GM23338 (cell line): Measurements from ENCODE around the gene SLC39A13. TPM values are rescaled to one million over a fixed set of nuclear protein-coding genes. Genes with fewer than 3 reads are reported as not detected.

Experiments
- ATAC-seq: fragments of 200-7000 bp; cut with Tn5 transposase; 3 replicates; pipeline ENCODE4 v1.9.1; 2020
- DNase-seq: peaks from one replicate; pipeline ENCODE4 v3.0.0-alpha.2; 2015; ENCODE audit warnings: low spot score
- H2AFZ ChIP-seq: fragments of 200-600 bp; sonication (generic); 2 replicates; pipeline ENCODE4 v1.8.0; 2016; ENCODE audit warnings: antibody characterized with exemption, mild to moderate bottlenecking, moderate library complexity
- H3F3A ChIP-seq: fragments of 200-600 bp; sonication (generic); replicated peaks from 2 replicates; pipeline ENCODE4 v1.8.0; 2017; ENCODE audit warnings: antibody characterized with exemption, mixed run types, low read depth
- H3K27ac ChIP-seq: fragments of 200-600 bp; sonication (generic); 2 replicates; pipeline ENCODE4 v1.6.1; 2016; ENCODE audit warnings: low read depth
- H3K27me3 ChIP-seq: fragments of 200-600 bp; sonication (generic); 2 replicates; pipeline ENCODE4 v1.8.0; 2016; ENCODE audit warnings: mild to moderate bottlenecking, mixed run types, moderate library complexity; ENCODE audit not compliant: insufficient read depth
- H3K36me3 ChIP-seq: fragments of 200-600 bp; sonication (generic); 2 replicates; pipeline ENCODE4 v1.8.0; 2016; ENCODE audit warnings: mild to moderate bottlenecking; ENCODE audit not compliant: insufficient read depth
- H3K4me1 ChIP-seq: fragments of 200-600 bp; sonication (generic); 2 replicates; pipeline ENCODE4 v1.8.0; 2016; ENCODE audit warnings: mild to moderate bottlenecking, moderate library complexity; ENCODE audit not compliant: insufficient read depth
- H3K4me2 ChIP-seq: fragments of 200-600 bp; sonication (generic); 2 replicates; pipeline ENCODE4 v1.7.1; 2017; ENCODE audit warnings: mixed run types
- H3K4me3 ChIP-seq: fragments of 200-600 bp; sonication (generic); 2 replicates; pipeline ENCODE4 v1.6.1; 2016; ENCODE audit warnings: mixed run types
- H3K79me2 ChIP-seq: fragments of 200-600 bp; sonication (generic); replicated peaks from 2 replicates; pipeline ENCODE4 v1.8.0; 2017; ENCODE audit warnings: mild to moderate bottlenecking; ENCODE audit not compliant: insufficient read depth
- H3K9me2 ChIP-seq: fragments of 200-600 bp; sonication (generic); 2 replicates; pipeline ENCODE4 v1.8.0; 2017; ENCODE audit not compliant: insufficient read depth
- H4K20me1 ChIP-seq: fragments of 200-600 bp; sonication (generic); replicated peaks from 2 replicates; pipeline ENCODE4 v1.8.0; 2017; ENCODE audit warnings: mild to moderate bottlenecking; ENCODE audit not compliant: insufficient read depth
- H3K27ac Mint-ChIP-seq: 2 replicates; pipeline ENCODE4 v1.8.0; 2020; ENCODE audit warnings: inconsistent platforms, mild to moderate bottlenecking, moderate library complexity, mixed read lengths
- H3K27me3 Mint-ChIP-seq: 3 replicates; pipeline ENCODE4 v1.8.0; 2022; ENCODE audit warnings: low read depth, mild to moderate bottlenecking, moderate library complexity, mixed read lengths, inconsistent platforms; ENCODE audit not compliant: insufficient read depth, poor library complexity
- H3K36me3 Mint-ChIP-seq: 3 replicates; pipeline ENCODE4 v1.8.0; 2021; ENCODE audit warnings: low read depth, mild to moderate bottlenecking, inconsistent platforms, moderate library complexity, mixed read lengths
- H3K4me1 Mint-ChIP-seq: 3 replicates; pipeline ENCODE4 v1.8.0; 2020; ENCODE audit warnings: mild to moderate bottlenecking, inconsistent platforms, mixed read lengths
- H3K4me3 Mint-ChIP-seq: 3 replicates; pipeline ENCODE4 v1.8.0; 2021; ENCODE audit warnings: moderate library complexity, mild to moderate bottlenecking, inconsistent platforms, mixed read lengths
- H3K9me3 Mint-ChIP-seq: 3 replicates; pipeline ENCODE4 v1.8.0; 2020; ENCODE audit warnings: moderate library complexity, mild to moderate bottlenecking, inconsistent platforms, mixed read lengths
- CREB1 ChIP-seq: fragments of 250-450 bp; sonication (Bioruptor Pico); IDR thresholded peaks from 2 replicates; pipeline ENCODE4 v1.5.0; 2020; ENCODE audit warnings: low read depth, mild to moderate bottlenecking, moderate library complexity
- EZH2 ChIP-seq: fragments of 200-600 bp; sonication (generic); IDR thresholded peaks from one replicate; pipeline ENCODE4 v1.8.0; 2017; ENCODE audit warnings: antibody characterized with exemption, mild to moderate bottlenecking, low read depth; ENCODE audit not compliant: unreplicated experiment
- EZH2phosphoT487 ChIP-seq: fragments of 200-600 bp; sonication (generic); IDR thresholded peaks from one replicate; pipeline ENCODE4 v1.8.1; 2018; ENCODE audit warnings: antibody characterized with exemption; ENCODE audit not compliant: unreplicated experiment
- JUNB ChIP-seq: IDR thresholded peaks from one replicate; pipeline ENCODE4 v1.6.1; 2016; ENCODE audit warnings: antibody characterized with exemption; ENCODE audit not compliant: unreplicated experiment
- NANOG ChIP-seq: IDR thresholded peaks from 2 replicates; pipeline ENCODE4 v1.6.1; 2016; ENCODE audit warnings: antibody characterized with exemption, borderline replicate concordance
- POLR2AphosphoS5 ChIP-seq: IDR thresholded peaks from 2 replicates; pipeline ENCODE4 v1.6.1; 2016; ENCODE audit warnings: antibody characterized with exemption, low read depth
- STAT1 ChIP-seq: IDR thresholded peaks from one replicate; pipeline ENCODE4 v1.6.1; 2016; ENCODE audit warnings: antibody characterized with exemption; ENCODE audit not compliant: unreplicated experiment
- ZNF114 ChIP-seq: fragments of 250-450 bp; sonication (Bioruptor Pico); IDR thresholded peaks from 2 replicates; pipeline ENCODE4 v1.5.0; 2020; ENCODE audit warnings: mild to moderate bottlenecking, moderate library complexity
- ZNF331 ChIP-seq: fragments of 250-450 bp; sonication (Bioruptor Pico); IDR thresholded peaks from 2 replicates; pipeline ENCODE4 v1.5.0; 2020; ENCODE audit warnings: low read depth, mild to moderate bottlenecking, moderate library complexity
- polyA plus RNA-seq: library from polyadenylated mRNA; unstranded; fragments of >200 nt; fragmentation: Nextera tagmentation; extraction: Ambion mirVana; gene quantifications from 2 replicates; pipeline ENCODE4 v1.2.1, GENCODE V29; 2016
- total RNA-seq: library from RNA; depleted of rRNA; stranded (reverse); fragments of >200 nt; shearing (Covaris generic); gene quantifications from 2 replicates; pipeline ENCODE4 v1.2.3, GENCODE V29; 2014
- TF ChIP-seq, protein P1 (sequence below): IDR thresholded peaks from one replicate; pipeline ENCODE4 v1.6.1; 2018; ENCODE audit warnings: antibody characterized with exemption; ENCODE audit not compliant: unreplicated experiment
- TF ChIP-seq, protein P2 (sequence below): IDR thresholded peaks from 2 replicates; pipeline ENCODE4 v1.6.1; 2016; ENCODE audit warnings: antibody characterized with exemption
- TF ChIP-seq, protein P3 (sequence below), 2 experiments: fragments of 200-600 bp in 1 of 2; sonication (generic) in 1 of 2; conservative IDR thresholded peaks; 2 replicates each; pipeline versions ENCODE4 v1.5.1 to v1.6.1; 2016 to 2017; ENCODE audit warnings: antibody characterized with exemption in 2 of 2, low read depth in 2 of 2, mild to moderate bottlenecking in 2 of 2, moderate library complexity in 1 of 2
- TF ChIP-seq, protein P4 (sequence below): fragments of 250-450 bp; sonication (Bioruptor Pico); IDR thresholded peaks from 2 replicates; pipeline ENCODE4 v1.5.0; 2020; ENCODE audit warnings: mild to moderate bottlenecking, moderate library complexity

SLC39A13 gene
- total and polyA plus RNA-seq, 2 experiments from 2014 or later, result 15.8 to 32.7 TPM

DNA sequence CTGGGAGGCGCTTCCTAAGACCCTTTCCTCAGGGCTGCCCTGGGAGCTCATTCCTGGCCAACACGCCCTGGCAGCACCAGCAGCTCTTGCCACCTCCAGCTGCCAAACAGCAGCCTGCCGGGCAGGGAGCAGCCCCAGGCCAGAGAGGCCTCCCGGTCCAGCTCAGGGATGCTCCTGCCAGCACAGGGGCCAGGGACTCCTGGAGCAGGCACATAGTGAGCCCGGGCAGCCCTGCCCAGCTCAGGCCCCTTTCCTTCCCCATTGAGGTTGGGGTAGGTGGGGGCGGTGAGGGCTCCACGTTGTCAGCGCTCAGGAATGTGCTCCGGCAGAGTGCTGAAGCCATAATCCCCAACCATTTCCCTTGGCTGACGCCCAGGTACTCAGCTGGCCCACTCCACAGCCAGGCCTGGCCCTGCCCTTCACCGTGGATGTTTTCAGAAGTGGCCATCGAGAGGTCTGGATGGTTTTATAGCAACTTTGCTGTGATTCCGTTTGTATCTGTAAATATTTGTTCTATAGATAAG is 7.6 kb downstream of the SLC39A13 start:
- Histone ChIP-seq H4K20me1 (no peaks in the 10 kb centered on the region; the same call in 1 of the 2 replicates), H2AFZ (no peak overlapping the region), H3K27me3 (no peaks in the 10 kb centered on the region), H3K4me1 (no peaks in the 10 kb centered on the region), H3K27ac (peak overlapping the region; percentile 45; the same call in 1 of the 2 replicates), H3K4me3 (no peak overlapping the region), H3K36me3 (peaks cover 6% of the 10 kb centered on the region; the same call in 1 of the 2 replicates), H3K9me2 (no peaks in the 10 kb centered on the region), H3F3A (peaks cover 9% of the 10 kb centered on the region), H3K79me2 (no peaks in the 10 kb centered on the region), H3K4me2 (no peak overlapping the region)
- Mint-ChIP-seq H3K27me3 (peaks cover 15% of the 10 kb centered on the region), H3K36me3 (peaks cover 44% of the 10 kb centered on the region), H3K9me3 (no peaks in the 10 kb centered on the region), H3K4me3 (no peak overlapping the region), H3K4me1 (no peaks in the 10 kb centered on the region; the same call in 2 of the 3 replicates), H3K27ac (no peak overlapping the region)
- peak; percentile 43 for DNase-seq
- peak; percentile 37 for ATAC-seq
- TF ChIP-seq, protein P1, sequence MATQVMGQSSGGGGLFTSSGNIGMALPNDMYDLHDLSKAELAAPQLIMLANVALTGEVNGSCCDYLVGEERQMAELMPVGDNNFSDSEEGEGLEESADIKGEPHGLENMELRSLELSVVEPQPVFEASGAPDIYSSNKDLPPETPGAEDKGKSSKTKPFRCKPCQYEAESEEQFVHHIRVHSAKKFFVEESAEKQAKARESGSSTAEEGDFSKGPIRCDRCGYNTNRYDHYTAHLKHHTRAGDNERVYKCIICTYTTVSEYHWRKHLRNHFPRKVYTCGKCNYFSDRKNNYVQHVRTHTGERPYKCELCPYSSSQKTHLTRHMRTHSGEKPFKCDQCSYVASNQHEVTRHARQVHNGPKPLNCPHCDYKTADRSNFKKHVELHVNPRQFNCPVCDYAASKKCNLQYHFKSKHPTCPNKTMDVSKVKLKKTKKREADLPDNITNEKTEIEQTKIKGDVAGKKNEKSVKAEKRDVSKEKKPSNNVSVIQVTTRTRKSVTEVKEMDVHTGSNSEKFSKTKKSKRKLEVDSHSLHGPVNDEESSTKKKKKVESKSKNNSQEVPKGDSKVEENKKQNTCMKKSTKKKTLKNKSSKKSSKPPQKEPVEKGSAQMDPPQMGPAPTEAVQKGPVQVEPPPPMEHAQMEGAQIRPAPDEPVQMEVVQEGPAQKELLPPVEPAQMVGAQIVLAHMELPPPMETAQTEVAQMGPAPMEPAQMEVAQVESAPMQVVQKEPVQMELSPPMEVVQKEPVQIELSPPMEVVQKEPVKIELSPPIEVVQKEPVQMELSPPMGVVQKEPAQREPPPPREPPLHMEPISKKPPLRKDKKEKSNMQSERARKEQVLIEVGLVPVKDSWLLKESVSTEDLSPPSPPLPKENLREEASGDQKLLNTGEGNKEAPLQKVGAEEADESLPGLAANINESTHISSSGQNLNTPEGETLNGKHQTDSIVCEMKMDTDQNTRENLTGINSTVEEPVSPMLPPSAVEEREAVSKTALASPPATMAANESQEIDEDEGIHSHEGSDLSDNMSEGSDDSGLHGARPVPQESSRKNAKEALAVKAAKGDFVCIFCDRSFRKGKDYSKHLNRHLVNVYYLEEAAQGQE, result no peak
- TF ChIP-seq, protein P2, sequence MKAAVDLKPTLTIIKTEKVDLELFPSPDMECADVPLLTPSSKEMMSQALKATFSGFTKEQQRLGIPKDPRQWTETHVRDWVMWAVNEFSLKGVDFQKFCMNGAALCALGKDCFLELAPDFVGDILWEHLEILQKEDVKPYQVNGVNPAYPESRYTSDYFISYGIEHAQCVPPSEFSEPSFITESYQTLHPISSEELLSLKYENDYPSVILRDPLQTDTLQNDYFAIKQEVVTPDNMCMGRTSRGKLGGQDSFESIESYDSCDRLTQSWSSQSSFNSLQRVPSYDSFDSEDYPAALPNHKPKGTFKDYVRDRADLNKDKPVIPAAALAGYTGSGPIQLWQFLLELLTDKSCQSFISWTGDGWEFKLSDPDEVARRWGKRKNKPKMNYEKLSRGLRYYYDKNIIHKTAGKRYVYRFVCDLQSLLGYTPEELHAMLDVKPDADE, result no peak
- no peak for TF ChIP-seq ZNF331 (CRISPR knock-in tag)
- TF ChIP-seq CREB1 (CRISPR knock-in tag), result no peak
- TF ChIP-seq STAT1, result no peak
- TF ChIP-seq NANOG, result no peak
- TF ChIP-seq, protein P3, sequence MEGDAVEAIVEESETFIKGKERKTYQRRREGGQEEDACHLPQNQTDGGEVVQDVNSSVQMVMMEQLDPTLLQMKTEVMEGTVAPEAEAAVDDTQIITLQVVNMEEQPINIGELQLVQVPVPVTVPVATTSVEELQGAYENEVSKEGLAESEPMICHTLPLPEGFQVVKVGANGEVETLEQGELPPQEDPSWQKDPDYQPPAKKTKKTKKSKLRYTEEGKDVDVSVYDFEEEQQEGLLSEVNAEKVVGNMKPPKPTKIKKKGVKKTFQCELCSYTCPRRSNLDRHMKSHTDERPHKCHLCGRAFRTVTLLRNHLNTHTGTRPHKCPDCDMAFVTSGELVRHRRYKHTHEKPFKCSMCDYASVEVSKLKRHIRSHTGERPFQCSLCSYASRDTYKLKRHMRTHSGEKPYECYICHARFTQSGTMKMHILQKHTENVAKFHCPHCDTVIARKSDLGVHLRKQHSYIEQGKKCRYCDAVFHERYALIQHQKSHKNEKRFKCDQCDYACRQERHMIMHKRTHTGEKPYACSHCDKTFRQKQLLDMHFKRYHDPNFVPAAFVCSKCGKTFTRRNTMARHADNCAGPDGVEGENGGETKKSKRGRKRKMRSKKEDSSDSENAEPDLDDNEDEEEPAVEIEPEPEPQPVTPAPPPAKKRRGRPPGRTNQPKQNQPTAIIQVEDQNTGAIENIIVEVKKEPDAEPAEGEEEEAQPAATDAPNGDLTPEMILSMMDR (conservative IDR thresholded peaks at IDR 0.05; ENCODE audit: low read depth in 2 of 2), result no peak
- no peak for TF ChIP-seq EZH2
- no peak for TF ChIP-seq EZH2phosphoT487
- TF ChIP-seq JUNB, result no peak
- no peak for TF ChIP-seq POLR2AphosphoS5
- TF ChIP-seq, protein P4, sequence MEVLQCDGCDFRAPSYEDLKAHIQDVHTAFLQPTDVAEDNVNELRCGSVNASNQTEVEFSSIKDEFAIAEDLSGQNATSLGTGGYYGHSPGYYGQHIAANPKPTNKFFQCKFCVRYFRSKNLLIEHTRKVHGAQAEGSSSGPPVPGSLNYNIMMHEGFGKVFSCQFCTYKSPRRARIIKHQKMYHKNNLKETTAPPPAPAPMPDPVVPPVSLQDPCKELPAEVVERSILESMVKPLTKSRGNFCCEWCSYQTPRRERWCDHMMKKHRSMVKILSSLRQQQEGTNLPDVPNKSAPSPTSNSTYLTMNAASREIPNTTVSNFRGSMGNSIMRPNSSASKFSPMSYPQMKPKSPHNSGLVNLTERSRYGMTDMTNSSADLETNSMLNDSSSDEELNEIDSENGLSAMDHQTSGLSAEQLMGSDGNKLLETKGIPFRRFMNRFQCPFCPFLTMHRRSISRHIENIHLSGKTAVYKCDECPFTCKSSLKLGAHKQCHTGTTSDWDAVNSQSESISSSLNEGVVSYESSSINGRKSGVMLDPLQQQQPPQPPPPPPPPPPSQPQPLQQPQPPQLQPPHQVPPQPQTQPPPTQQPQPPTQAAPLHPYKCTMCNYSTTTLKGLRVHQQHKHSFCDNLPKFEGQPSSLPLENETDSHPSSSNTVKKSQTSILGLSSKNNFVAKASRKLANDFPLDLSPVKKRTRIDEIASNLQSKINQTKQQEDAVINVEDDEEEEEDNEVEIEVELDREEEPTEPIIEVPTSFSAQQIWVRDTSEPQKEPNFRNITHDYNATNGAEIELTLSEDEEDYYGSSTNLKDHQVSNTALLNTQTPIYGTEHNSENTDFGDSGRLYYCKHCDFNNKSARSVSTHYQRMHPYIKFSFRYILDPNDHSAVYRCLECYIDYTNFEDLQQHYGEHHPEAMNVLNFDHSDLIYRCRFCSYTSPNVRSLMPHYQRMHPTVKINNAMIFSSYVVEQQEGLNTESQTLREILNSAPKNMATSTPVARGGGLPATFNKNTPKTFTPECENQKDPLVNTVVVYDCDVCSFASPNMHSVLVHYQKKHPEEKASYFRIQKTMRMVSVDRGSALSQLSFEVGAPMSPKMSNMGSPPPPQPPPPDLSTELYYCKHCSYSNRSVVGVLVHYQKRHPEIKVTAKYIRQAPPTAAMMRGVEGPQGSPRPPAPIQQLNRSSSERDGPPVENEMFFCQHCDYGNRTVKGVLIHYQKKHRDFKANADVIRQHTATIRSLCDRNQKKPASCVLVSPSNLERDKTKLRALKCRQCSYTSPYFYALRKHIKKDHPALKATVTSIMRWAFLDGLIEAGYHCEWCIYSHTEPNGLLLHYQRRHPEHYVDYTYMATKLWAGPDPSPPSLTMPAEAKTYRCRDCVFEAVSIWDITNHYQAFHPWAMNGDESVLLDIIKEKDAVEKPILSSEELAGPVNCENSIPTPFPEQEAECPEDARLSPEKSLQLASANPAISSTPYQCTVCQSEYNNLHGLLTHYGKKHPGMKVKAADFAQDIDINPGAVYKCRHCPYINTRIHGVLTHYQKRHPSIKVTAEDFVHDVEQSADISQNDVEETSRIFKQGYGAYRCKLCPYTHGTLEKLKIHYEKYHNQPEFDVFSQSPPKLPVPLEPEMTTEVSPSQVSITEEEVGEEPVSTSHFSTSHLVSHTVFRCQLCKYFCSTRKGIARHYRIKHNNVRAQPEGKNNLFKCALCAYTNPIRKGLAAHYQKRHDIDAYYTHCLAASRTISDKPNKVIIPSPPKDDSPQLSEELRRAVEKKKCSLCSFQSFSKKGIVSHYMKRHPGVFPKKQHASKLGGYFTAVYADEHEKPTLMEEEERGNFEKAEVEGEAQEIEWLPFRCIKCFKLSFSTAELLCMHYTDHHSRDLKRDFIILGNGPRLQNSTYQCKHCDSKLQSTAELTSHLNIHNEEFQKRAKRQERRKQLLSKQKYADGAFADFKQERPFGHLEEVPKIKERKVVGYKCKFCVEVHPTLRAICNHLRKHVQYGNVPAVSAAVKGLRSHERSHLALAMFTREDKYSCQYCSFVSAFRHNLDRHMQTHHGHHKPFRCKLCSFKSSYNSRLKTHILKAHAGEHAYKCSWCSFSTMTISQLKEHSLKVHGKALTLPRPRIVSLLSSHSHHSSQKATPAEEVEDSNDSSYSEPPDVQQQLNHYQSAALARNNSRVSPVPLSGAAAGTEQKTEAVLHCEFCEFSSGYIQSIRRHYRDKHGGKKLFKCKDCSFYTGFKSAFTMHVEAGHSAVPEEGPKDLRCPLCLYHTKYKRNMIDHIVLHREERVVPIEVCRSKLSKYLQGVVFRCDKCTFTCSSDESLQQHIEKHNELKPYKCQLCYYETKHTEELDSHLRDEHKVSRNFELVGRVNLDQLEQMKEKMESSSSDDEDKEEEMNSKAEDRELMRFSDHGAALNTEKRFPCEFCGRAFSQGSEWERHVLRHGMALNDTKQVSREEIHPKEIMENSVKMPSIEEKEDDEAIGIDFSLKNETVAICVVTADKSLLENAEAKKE (CRISPR knock-in tag), result no peak
- no peak for TF ChIP-seq ZNF114
